Measurements from ENCODE around the gene SSBP4. TPM values are rescaled to one million over a fixed set of nuclear protein-coding genes. Genes with fewer than 3 reads are reported as not detected.

SSBP4 gene
- total and polyA plus RNA-seq, 9 of the 15 experiments (the other 6 are each of a cell fraction or from before 2014, with no cell fraction given): 1.1 to 189 (median 39.0) TPM

- TF ChIP-seq ARID4B (CRISPR knock-in tag; IDR thresholded peaks at IDR 0.05) (0 out of 2 replicates have a peak, but pooled peaks have one; percentile 33), STAT6 (CRISPR knock-in tag; IDR thresholded peaks at IDR 0.05) (peak; percentile 71; the same call in 1 of the 2 replicates), ZNF444 (CRISPR knock-in tag; IDR thresholded peaks at IDR 0.05) (no peak), ZFP30 (CRISPR knock-in tag; IDR thresholded peaks at IDR 0.05; ENCODE audit: borderline replicate concordance) (no peak), ATF7 (IDR thresholded peaks at IDR 0.05) (no peak), COPS2 (conservative IDR thresholded peaks at IDR 0.05) (no peak), CHD2 (IDR thresholded peaks at IDR 0.05; ENCODE audit: low read depth, low read length) (peak; percentile 4; the same call in 1 of the 2 replicates), RAD21 (CRISPR knock-in tag; conservative IDR thresholded peaks at IDR 0.05 in 1 of 2, IDR thresholded peaks at IDR 0.05 in 1 of 2) (no peak), ZNF507 (tag; conservative IDR thresholded peaks at IDR 0.05) (no peak), TAF1 (IDR thresholded peaks at IDR 0.05; ENCODE audit: control insufficient read depth, extremely low read depth, insufficient read depth, low read length, severe bottlenecking) (peak; percentile 43), SRSF1 (IDR thresholded peaks at IDR 0.05; ENCODE audit: low read depth, low read length) (no peak), PHF20 (IDR thresholded peaks at IDR 0.05; ENCODE audit: partially characterized antibody) (no peak), E2F8 (IDR thresholded peaks at IDR 0.05; ENCODE audit: low read depth, partially characterized antibody) (no peak), SLC30A9 (CRISPR knock-in tag; IDR thresholded peaks at IDR 0.05) (no peak), ZNF436 (CRISPR knock-in tag; IDR thresholded peaks at IDR 0.05) (no peak), TCF3 (CRISPR knock-in tag; IDR thresholded peaks at IDR 0.05) (no peak), SNIP1 (IDR thresholded peaks at IDR 0.05; ENCODE audit: low read depth) (no peak), DIDO1 (tag; IDR thresholded peaks at IDR 0.05; ENCODE audit: low read depth) (no peak), CAMTA2 (CRISPR knock-in tag; conservative IDR thresholded peaks at IDR 0.05) (0 out of 2 replicates have a peak, but pooled peaks have one; percentile 48)
Measured at GRCh38 chr19:18414504-18415177, 4.6 kb upstream of the SSBP4 start (continued).

Data from K562 (cell line).